HUES64 (cell line): ENCODE data around the gene CADM4.
"Not testable (repeated sequence)": the region's sequence is repeated elsewhere in the genome, so short reads cannot be mapped to it uniquely, and the experiment has no call there.

Experiments
- H3K27ac ChIP-seq: 2 replicates; pipeline ENCODE4 v1.7.0; 2013; ENCODE audit warnings: low read depth, low read length, inconsistent platforms
- H3K27me3 ChIP-seq: 2 replicates; pipeline ENCODE4 v1.6.1; 2013; ENCODE audit warnings: mild to moderate bottlenecking, low read length; ENCODE audit not compliant: insufficient read depth
- H3K36me3 ChIP-seq: 2 replicates; pipeline ENCODE4 v1.6.1; 2013; ENCODE audit warnings: mild to moderate bottlenecking, low read length; ENCODE audit not compliant: insufficient read depth
- H3K4me1 ChIP-seq: 2 replicates; pipeline ENCODE4 v1.6.1; 2013; ENCODE audit warnings: mild to moderate bottlenecking, low read length, moderate library complexity; ENCODE audit not compliant: insufficient read depth
- H3K4me3 ChIP-seq: 2 replicates; pipeline ENCODE4 v1.5.1; 2013; ENCODE audit warnings: mild to moderate bottlenecking, low read length, moderate library complexity
- H3K9ac ChIP-seq: 2 replicates; pipeline ENCODE4 v1.6.1; 2013; ENCODE audit warnings: mild to moderate bottlenecking, low read depth, low read length
- H3K9me3 ChIP-seq: 2 replicates; pipeline ENCODE4 v1.6.1; 2013; ENCODE audit warnings: low read depth, low read length; ENCODE audit not compliant: insufficient read depth
- WGBS: fragments of 150-250, 120-280 bp; methylation state at CpG from one replicate; pipeline ENCODE4 v1.1.7; 2013; ENCODE audit warnings: missing lambda C conversion rate; 5-methylcytosine and 5-hydroxymethylcytosine counted together

CADM4 gene

GRCh38 chr19:43660971-43661360, 21.3 kb upstream of the CADM4 start:
- no peaks in the 10 kb centered on the region for H3K4me1 ChIP-seq
- H3K27me3 ChIP-seq, result no peaks in the 10 kb centered on the region
- H3K9ac ChIP-seq, result no peak overlapping the region
- no peak overlapping the region for H3K27ac ChIP-seq
- WGBS, result 95% methylated on average over 6 of the region's 6 CpGs
- no peak overlapping the region for H3K4me3 ChIP-seq
- peaks cover 30% of the 10 kb centered on the region for H3K36me3 ChIP-seq
- no peaks in the 10 kb centered on the region for H3K9me3 ChIP-seq

GRCh38 chr19:43660301-43660970, 20.8 kb upstream of the CADM4 start:
- no peak overlapping the region for H3K27ac ChIP-seq
- H3K4me1 ChIP-seq, result no peaks in the 10 kb centered on the region
- H3K4me3 ChIP-seq, result no peak overlapping the region
- no peak overlapping the region for H3K9ac ChIP-seq
- 98% methylated on average over 7 of the region's 7 CpGs for WGBS
- no peaks in the 10 kb centered on the region for H3K27me3 ChIP-seq
- peaks cover 33% of the 10 kb centered on the region for H3K36me3 ChIP-seq
- no peaks in the 10 kb centered on the region for H3K9me3 ChIP-seq

GRCh38 chr19:43658494-43658893, 18.8 kb upstream of the CADM4 start:
- Histone ChIP-seq H3K9me3 (no peaks in the 10 kb centered on the region), H3K27me3 (no peaks in the 10 kb centered on the region), H3K4me3 (no peak overlapping the region), H3K36me3 (peaks cover 38% of the 10 kb centered on the region), H3K27ac (no peak overlapping the region), H3K4me1 (no peaks in the 10 kb centered on the region), H3K9ac (no peak overlapping the region)
- WGBS, result 93% methylated on average over 8 of the region's 8 CpGs

GRCh38 chr19:43658001-43658400, 18.4 kb upstream of the CADM4 start:
- Histone ChIP-seq H3K27me3 (no peaks in the 10 kb centered on the region), H3K9me3 (no peaks in the 10 kb centered on the region), H3K4me3 (no peak overlapping the region), H3K9ac (no peak overlapping the region), H3K27ac (no peak overlapping the region), H3K4me1 (no peaks in the 10 kb centered on the region), H3K36me3 (peaks cover 38% of the 10 kb centered on the region)
- 85% methylated on average over 2 of the region's 2 CpGs for WGBS

- Histone ChIP-seq H3K4me3 (no peak overlapping the region), H3K27me3 (no peaks in the 10 kb centered on the region), H3K9me3 (no peaks in the 10 kb centered on the region), H3K4me1 (no peaks in the 10 kb centered on the region; the same call in 1 of the 2 replicates), H3K36me3 (peaks cover 44% of the 10 kb centered on the region), H3K9ac (no peak overlapping the region), H3K27ac (no peak overlapping the region)
- WGBS, result 71% methylated on average over 6 of the region's 6 CpGs
Measured at GRCh38 chr19:43656436-43656835, 16.8 kb upstream of the CADM4 start.

GRCh38 chr19:43652546-43652874, 12.9 kb upstream of the CADM4 start:
- Histone ChIP-seq H3K9me3 (no peaks in the 10 kb centered on the region; the same call in 1 of the 2 replicates), H3K27me3 (no peaks in the 10 kb centered on the region), H3K4me1 (no peaks in the 10 kb centered on the region; the same call in 1 of the 2 replicates), H3K36me3 (peaks cover 46% of the 10 kb centered on the region), H3K9ac (no peak overlapping the region), H3K27ac (no peak overlapping the region), H3K4me3 (no peak overlapping the region)
- 92% methylated on average over 4 of the region's 5 CpGs for WGBS

- Histone ChIP-seq H3K9me3 (no peaks in the 10 kb centered on the region; the same call in 1 of the 2 replicates), H3K9ac (no peak overlapping the region), H3K36me3 (peaks cover 49% of the 10 kb centered on the region), H3K27ac (no peak overlapping the region), H3K4me3 (no peak overlapping the region), H3K4me1 (no peaks in the 10 kb centered on the region; the same call in 1 of the 2 replicates), H3K27me3 (no peaks in the 10 kb centered on the region)
- 87% methylated on average over 11 of the region's 14 CpGs for WGBS
Measured at GRCh38 chr19:43651758-43652545, 12.3 kb upstream of the CADM4 start.

- H3K9ac ChIP-seq, H3K4me1 ChIP-seq, H3K9me3 ChIP-seq, H3K4me3 ChIP-seq, H3K27ac ChIP-seq, H3K27me3 ChIP-seq: not testable (repeated sequence)
- WGBS, result 97% methylated on average over 7 of the region's 7 CpGs
- H3K36me3 ChIP-seq, result peaks cover 39% of the 10 kb centered on the region
Measured at GRCh38 chr19:43650276-43650675, 10.6 kb upstream of the CADM4 start.

GRCh38 chr19:43649514-43649913, 9.9 kb upstream of the CADM4 start:
- no peak overlapping the region for H3K9ac ChIP-seq
- peaks cover 31% of the 10 kb centered on the region for H3K36me3 ChIP-seq
- no peaks in the 10 kb centered on the region; the same call in 1 of the 2 replicates for H3K9me3 ChIP-seq
- H3K27ac ChIP-seq, result no peak overlapping the region
- 98% methylated on average over 2 of the region's 2 CpGs for WGBS
- no peak overlapping the region for H3K4me3 ChIP-seq
- H3K4me1 ChIP-seq, result no peaks in the 10 kb centered on the region; the same call in 1 of the 2 replicates
- H3K27me3 ChIP-seq, result no peaks in the 10 kb centered on the region

- Histone ChIP-seq H3K9ac (no peak overlapping the region), H3K36me3 (peaks cover 25% of the 10 kb centered on the region), H3K9me3 (no peaks in the 10 kb centered on the region; the same call in 1 of the 2 replicates), H3K27me3 (no peaks in the 10 kb centered on the region), H3K4me3 (no peak overlapping the region), H3K4me1 (no peaks in the 10 kb centered on the region; the same call in 1 of the 2 replicates), H3K27ac (no peak overlapping the region)
- WGBS, result 97% methylated on average over 6 of the region's 6 CpGs
Measured at GRCh38 chr19:43648633-43649032, 9.0 kb upstream of the CADM4 start.

GRCh38 chr19:43644181-43644580, 4.5 kb upstream of the CADM4 start:
- Histone ChIP-seq H3K27ac (no peak overlapping the region), H3K9me3 (no peaks in the 10 kb centered on the region; the same call in 1 of the 2 replicates), H3K9ac (no peak overlapping the region), H3K4me1 (no peaks in the 10 kb centered on the region), H3K36me3 (peaks cover 18% of the 10 kb centered on the region), H3K4me3 (no peak overlapping the region), H3K27me3 (peaks cover 23% of the 10 kb centered on the region)
- WGBS, result 92% methylated on average over 13 of the region's 13 CpGs
